GM12878 (cell line): Measurements from ENCODE around the gene DPP4.

Source experiments
- ATF3 ChIP-seq: IDR thresholded peaks from 2 replicates; pipeline ENCODE4 v1.6.1; 2011; ENCODE audit warnings: low read depth, mild to moderate bottlenecking, low read length, moderate library complexity, borderline replicate concordance; ENCODE audit errors: extremely low read depth
- CEBPZ ChIP-seq: fragments of 150-350 bp; IDR thresholded peaks from 2 replicates; pipeline ENCODE4 v1.6.1; 2016; ENCODE audit warnings: low read depth, low read length
- CTCF ChIP-seq, 3 experiments: IDR thresholded peaks in 2 of 3; conservative IDR thresholded peaks in 1 of 3; 2 replicates each; pipeline ENCODE4 v1.5.1; 2011; ENCODE audit warnings: low read depth in 3 of 3, low read length in 3 of 3, mild to moderate bottlenecking in 3 of 3, control low read depth in 2 of 3, moderate library complexity in 2 of 3, inconsistent platforms in 1 of 3, mixed read lengths in 1 of 3; ENCODE audit not compliant: control insufficient read depth in 2 of 3, insufficient read depth in 1 of 3; ENCODE audit errors: extremely low read depth in 1 of 3
- HDGF ChIP-seq: fragments of 450-650 bp; IDR thresholded peaks from 2 replicates; pipeline ENCODE4 v1.6.1; 2016; ENCODE audit warnings: antibody characterized with exemption
- REST ChIP-seq: IDR thresholded peaks from 2 replicates; pipeline ENCODE4 v1.6.1; 2012; ENCODE audit warnings: mild to moderate bottlenecking, low read depth, low read length
- TAF1 ChIP-seq: IDR thresholded peaks from 2 replicates; pipeline ENCODE4 v1.6.1; 2011; ENCODE audit warnings: mild to moderate bottlenecking, low read depth, low read length, borderline replicate concordance
- YY1 ChIP-seq: IDR thresholded peaks from 2 replicates; pipeline ENCODE4 v1.6.1; 2011; ENCODE audit warnings: low read depth, mild to moderate bottlenecking, low read length
- ZNF384 ChIP-seq: IDR thresholded peaks from 2 replicates; pipeline ENCODE4 v1.6.1; 2012; ENCODE audit warnings: low read depth, mild to moderate bottlenecking, low read length, improper control_type of control experiment, borderline replicate concordance

- TF ChIP-seq CTCF (IDR thresholded peaks at IDR 0.05 in 2 of 3, conservative IDR thresholded peaks at IDR 0.05 in 1 of 3; ENCODE audit: control insufficient read depth in 2 of 3, extremely low read depth in 1 of 3, insufficient read depth in 1 of 3, low read depth in 3 of 3, low read length in 3 of 3) (no peak), ATF3 (no peak), YY1 (no peak), ZNF384 (no peak), CEBPZ (no peak), REST (no peak), HDGF (no peak), TAF1 (no peak)
These were observed 71.3 kb downstream of the DPP4 start for GRCh38 chr2:162002623-162003235.
